ENCODE results near the gene DENND1A.
"Not testable (repeated sequence)": the region's sequence is repeated elsewhere in the genome, so short reads cannot be mapped to it uniquely, and the experiment has no call there.

The DENND1A gene

GRCh38 chr9:123922431-123922830 lies 7.5 kb downstream of the DENND1A start:
- FAIRE-seq: no peak

GRCh38 chr9:123914517-123915196 lies 15.3 kb downstream of the DENND1A start:
- FAIRE-seq: no peak

- FAIRE-seq: no peak
Measured at GRCh38 chr9:123912167-123912897, 17.6 kb downstream of the DENND1A start.

GRCh38 chr9:123911024-123911423 lies 18.9 kb downstream of the DENND1A start:
- no peak for FAIRE-seq

- FAIRE-seq: not testable (repeated sequence)
Measured at GRCh38 chr9:123909192-123909591, 20.7 kb downstream of the DENND1A start.

GRCh38 chr9:123903550-123903949 lies 26.4 kb downstream of the DENND1A start:
- not testable (repeated sequence) for FAIRE-seq

- no peak for FAIRE-seq
Measured at GRCh38 chr9:123894822-123895221, 35.1 kb downstream of the DENND1A start.

- FAIRE-seq: no peak
Measured at GRCh38 chr9:123893831-123894460, 36.0 kb downstream of the DENND1A start.

- FAIRE-seq: no peak
Measured at GRCh38 chr9:123893115-123893514, 36.8 kb downstream of the DENND1A start.

- FAIRE-seq: no peak
Measured at GRCh38 chr9:123887837-123888236, 42.1 kb downstream of the DENND1A start.

- not testable (repeated sequence) for FAIRE-seq
Measured at GRCh38 chr9:123885834-123886233, 44.1 kb downstream of the DENND1A start.

GRCh38 chr9:123883634-123884033 lies 46.3 kb downstream of the DENND1A start:
- FAIRE-seq: no peak

GRCh38 chr9:123881604-123882003 lies 48.3 kb downstream of the DENND1A start:
- no peak for FAIRE-seq

GRCh38 chr9:123880420-123880819 lies 49.5 kb downstream of the DENND1A start:
- no peak for FAIRE-seq

- no peak for FAIRE-seq
Measured at GRCh38 chr9:123876750-123877149, 53.2 kb downstream of the DENND1A start.

- FAIRE-seq: no peak
Measured at GRCh38 chr9:123872710-123873109, 57.2 kb downstream of the DENND1A start.

GRCh38 chr9:123871781-123872180 lies 58.1 kb downstream of the DENND1A start:
- FAIRE-seq: no peak

GRCh38 chr9:123868002-123868401 lies 61.9 kb downstream of the DENND1A start:
- no peak for FAIRE-seq

GRCh38 chr9:123867034-123867433 lies 62.9 kb downstream of the DENND1A start:
- FAIRE-seq: no peak

GRCh38 chr9:123866497-123866896 lies 63.4 kb downstream of the DENND1A start:
- FAIRE-seq: no peak

GRCh38 chr9:123865226-123866000 lies 64.5 kb downstream of the DENND1A start:
- FAIRE-seq: no peak

- no peak for FAIRE-seq
Measured at GRCh38 chr9:123864251-123864650, 65.7 kb downstream of the DENND1A start.

Data from colon (tissue), 2 donors.